IMR-90 (cell line): ENCODE data around the gene IL17REL. TPM values are rescaled to one million over a fixed set of nuclear protein-coding genes. Genes with fewer than 3 reads are reported as not detected.

ENCODE experiments used
- ATAC-seq: fragments of 200-7000 bp; cut with Tn5 transposase; 2 replicates; pipeline ENCODE4 v1.9.1; 2020; ENCODE audit warnings: low read depth, mild to moderate bottlenecking, moderate library complexity
- BruUV-seq: library from RNA; stranded (reverse); fragments of 400-500 nt; replicated peaks from 2 replicates; lab custom pipeline; 2021; lab: Mats Ljungman, UMichigan
- CTCF ChIA-PET: fragments of 300-600 bp; formaldehyde crosslinking; extraction: SDS; loops from one replicate; lab custom pipeline; 2021; ENCODE audit warnings: antibody characterized with exemption; lab: Yijun Ruan, JAX
- POLR2A ChIA-PET: fragments of 300-600 bp; sonication (Branson Sonifier 250); formaldehyde crosslinking; loops from one replicate; lab custom pipeline; 2022; ENCODE audit warnings: antibody characterized with exemption; ENCODE audit not compliant: unreplicated experiment; lab: Charles Lee
- DNase-seq: peaks from one replicate; pipeline ENCODE4 v3.0.0; 2013
- H2AFZ ChIP-seq: replicated peaks from 2 replicates; pipeline ENCODE3; 2013; ENCODE audit warnings: low read length, mild to moderate bottlenecking; ENCODE audit not compliant: poor library complexity
- H2AK5ac ChIP-seq: 2 replicates; pipeline ENCODE4 v1.6.1; 2013; ENCODE audit warnings: low read depth, low read length, inconsistent platforms
- H2AK9ac ChIP-seq: replicated peaks from 2 replicates; pipeline ENCODE3; 2013; ENCODE audit warnings: mild to moderate bottlenecking, low read depth, low read length, moderate library complexity; ENCODE audit not compliant: poor library complexity
- H2BK120ac ChIP-seq: 2 replicates; pipeline ENCODE4 v1.6.1; 2013; ENCODE audit warnings: low read depth, low read length, inconsistent platforms
- H2BK15ac ChIP-seq: 3 replicates; pipeline ENCODE4 v1.6.1; 2013; ENCODE audit warnings: low read depth, low read length, inconsistent platforms
- H2BK20ac ChIP-seq: 2 replicates; pipeline ENCODE4 v1.6.1; 2013; ENCODE audit warnings: low read depth, mild to moderate bottlenecking, inconsistent platforms, low read length, moderate library complexity
- H2BK5ac ChIP-seq: 2 replicates; pipeline ENCODE4 v1.6.1; 2013; ENCODE audit warnings: mild to moderate bottlenecking, low read depth, low read length, inconsistent platforms; ENCODE audit not compliant: poor library complexity, severe bottlenecking
- H3K14ac ChIP-seq: replicated peaks from 2 replicates; pipeline ENCODE4 v1.6.1; 2013; ENCODE audit warnings: low read depth, low read length, inconsistent platforms
- H3K18ac ChIP-seq: 2 replicates; pipeline ENCODE4 v1.6.1; 2013; ENCODE audit warnings: low read depth, low read length, control low read depth
- H3K23ac ChIP-seq: 2 replicates; pipeline ENCODE4 v1.6.1; 2013; ENCODE audit warnings: low read depth, low read length, inconsistent platforms
- H3K27ac ChIP-seq: 2 replicates; pipeline ENCODE4 v1.5.1; 2013; ENCODE audit warnings: mild to moderate bottlenecking, control low read depth, low read length; ENCODE audit not compliant: insufficient read depth
- H3K27me3 ChIP-seq: 2 replicates; pipeline ENCODE4 v1.6.1; 2013; ENCODE audit warnings: low read length; ENCODE audit not compliant: control insufficient read depth, insufficient read depth
- H3K36me3 ChIP-seq: 2 replicates; pipeline ENCODE4 v1.6.1; 2013; ENCODE audit warnings: low read length, mixed read lengths; ENCODE audit not compliant: control insufficient read depth, insufficient read depth
- H3K4ac ChIP-seq: 2 replicates; pipeline ENCODE4 v1.6.1; 2013; ENCODE audit warnings: low read depth, low read length, inconsistent platforms
- H3K4me1 ChIP-seq: 2 replicates; pipeline ENCODE4 v1.6.1; 2013; ENCODE audit warnings: low read length, mixed read lengths; ENCODE audit not compliant: control insufficient read depth, insufficient read depth
- H3K4me2 ChIP-seq: 2 replicates; pipeline ENCODE4 v1.6.1; 2013; ENCODE audit warnings: low read depth, mild to moderate bottlenecking, control low read depth, low read length, moderate library complexity
- H3K4me3 ChIP-seq: 2 replicates; pipeline ENCODE4 v1.5.1; 2013; ENCODE audit warnings: low read depth, mild to moderate bottlenecking, control low read depth, low read length, moderate library complexity; ENCODE audit not compliant: insufficient read depth
- H3K56ac ChIP-seq: 2 replicates; pipeline ENCODE4 v1.6.1; 2013; ENCODE audit warnings: low read length, inconsistent platforms; ENCODE audit not compliant: insufficient read depth; ENCODE audit errors: extremely low read depth
- H3K79me1 ChIP-seq, 2 experiments: 2 replicates each; pipeline ENCODE4 v1.6.1; 2013; ENCODE audit warnings: low read length in 2 of 2, inconsistent platforms in 1 of 2, low read depth in 1 of 2
- H3K9ac ChIP-seq: 2 replicates; pipeline ENCODE4 v1.6.1; 2013; ENCODE audit warnings: low read depth, low read length, control low read depth
- H3K9me1 ChIP-seq: 2 replicates; pipeline ENCODE4 v1.6.1; 2013; ENCODE audit warnings: low read length, inconsistent platforms; ENCODE audit not compliant: insufficient read depth
- H3K9me3 ChIP-seq: 2 replicates; pipeline ENCODE4 v1.6.1; 2013; ENCODE audit warnings: low read length; ENCODE audit not compliant: control insufficient read depth, insufficient read depth
- H4K20me1 ChIP-seq: 2 replicates; pipeline ENCODE4 v1.6.1; 2013; ENCODE audit warnings: low read length, inconsistent platforms; ENCODE audit not compliant: insufficient read depth
- H4K5ac ChIP-seq: 2 replicates; pipeline ENCODE4 v1.6.1; 2013; ENCODE audit warnings: mild to moderate bottlenecking, low read depth, low read length, control low read depth
- H4K8ac ChIP-seq, 2 experiments: 2 replicates each; pipeline ENCODE4 v1.6.1; 2013; ENCODE audit warnings: low read depth in 2 of 2, low read length in 2 of 2, control low read depth in 1 of 2, inconsistent platforms in 1 of 2
- H4K91ac ChIP-seq: 2 replicates; pipeline ENCODE4 v1.6.1; 2013; ENCODE audit warnings: low read depth, low read length, inconsistent platforms; ENCODE audit not compliant: insufficient read depth
- BHLHE40 ChIP-seq: fragments of 150-350 bp; IDR thresholded peaks from 2 replicates; pipeline ENCODE4 v1.6.1; 2016; ENCODE audit warnings: mild to moderate bottlenecking, low read depth, low read length
- CEBPB ChIP-seq: IDR thresholded peaks from 2 replicates; pipeline ENCODE4 v1.6.1; 2012; ENCODE audit warnings: low read depth, low read length, improper control_type of control experiment
- CHD1 ChIP-seq: IDR thresholded peaks from 2 replicates; pipeline ENCODE4 v1.6.1; 2012; ENCODE audit warnings: low read depth, low read length, improper control_type of control experiment
- CTCF ChIP-seq: conservative IDR thresholded peaks from 2 replicates; pipeline ENCODE4 v1.5.1; 2012; ENCODE audit warnings: mild to moderate bottlenecking, low read depth, low read length, improper control_type of control experiment
- ELK1 ChIP-seq: fragments of 150-350 bp; IDR thresholded peaks from 2 replicates; pipeline ENCODE4 v1.6.1; 2016; ENCODE audit warnings: low read depth, mild to moderate bottlenecking, low read length, moderate library complexity, borderline replicate concordance
- FOS ChIP-seq: fragments of 150-350 bp; IDR thresholded peaks from 2 replicates; pipeline ENCODE4 v1.6.1; 2016; ENCODE audit warnings: low read depth, low read length
- MAFK ChIP-seq: IDR thresholded peaks from 2 replicates; pipeline ENCODE4 v1.6.1; 2012; ENCODE audit warnings: low read depth, low read length, improper control_type of control experiment
- MAZ ChIP-seq: IDR thresholded peaks from 2 replicates; pipeline ENCODE4 v1.6.1; 2012; ENCODE audit warnings: low read depth, mild to moderate bottlenecking, low read length, improper control_type of control experiment, moderate library complexity, borderline replicate concordance
- MXI1 ChIP-seq: IDR thresholded peaks from 2 replicates; pipeline ENCODE4 v1.6.1; 2012; ENCODE audit warnings: low read depth, mild to moderate bottlenecking, low read length, moderate library complexity, borderline replicate concordance
- NFE2L2 ChIP-seq: fragments of 150-350 bp; IDR thresholded peaks from 2 replicates; pipeline ENCODE4 v1.6.1; 2016; ENCODE audit warnings: low read depth, mild to moderate bottlenecking, low read length
- POLR2A ChIP-seq: IDR thresholded peaks from 2 replicates; pipeline ENCODE4 v1.6.1; 2012; ENCODE audit warnings: mild to moderate bottlenecking, low read depth, low read length
- RAD21 ChIP-seq: IDR thresholded peaks from 2 replicates; pipeline ENCODE4 v1.6.1; 2012; ENCODE audit warnings: low read length, improper control_type of control experiment
- RCOR1 ChIP-seq: IDR thresholded peaks from 2 replicates; pipeline ENCODE4 v1.6.1; 2012; ENCODE audit warnings: mild to moderate bottlenecking, low read length, improper control_type of control experiment; ENCODE audit not compliant: insufficient replicate concordance
- RFX5 ChIP-seq: IDR thresholded peaks from 2 replicates; pipeline ENCODE4 v1.8.0; 2012; ENCODE audit warnings: low read depth, mild to moderate bottlenecking, low read length, moderate library complexity
- SMC3 ChIP-seq: fragments of 150-350 bp; IDR thresholded peaks from 2 replicates; pipeline ENCODE4 v1.6.1; 2016; ENCODE audit warnings: low read depth, mild to moderate bottlenecking, antibody characterized with exemption, low read length, moderate library complexity
- USF2 ChIP-seq: fragments of 150-350 bp; IDR thresholded peaks from 2 replicates; pipeline ENCODE4 v1.6.1; 2017; ENCODE audit warnings: mild to moderate bottlenecking, antibody characterized with exemption, low read length, low read depth
- WGBS, 2 experiments: methylation state at CpG; one replicate each; pipeline versions ENCODE4 v1.1.5 to v1.1.7; 2013; ENCODE audit warnings: missing lambda C conversion rate in 2 of 2; ENCODE audit not compliant: insufficient read length in 1 of 2; ENCODE audit errors: extremely low coverage in 2 of 2; 5-methylcytosine and 5-hydroxymethylcytosine counted together
- dilution Hi-C: fragments of 300-500 bp; cut with HindIII; formaldehyde crosslinking; loops from one replicate; pipeline ENCODE4 v1.14.3; 2018; ENCODE audit warnings: low sequenced_read_pairs; ENCODE audit not compliant: unreplicated experiment
- in situ Hi-C: fragments of 300-500 bp; cut with MboI; formaldehyde crosslinking; loops from 3 replicates; pipeline ENCODE4 v1.14.3; 2019; ENCODE audit warnings: low sequenced_read_pairs, inconsistent platforms, mixed read lengths
- intact Hi-C: fragments of 100-400 bp; cut with micrococcal nuclease; formaldehyde crosslinking; loops from 2 replicates; pipeline ENCODE4 v1.10.0; 2022
- polyA plus RNA-seq, 3 experiments: library from polyadenylated mRNA; depleted of rRNA; stranded (reverse); fragments of >200 nt; gene quantifications; 2 replicates each; pipeline ENCODE4 v1.2.3, GENCODE V29; 2012; ENCODE audit warnings: low replicate concordance in 1 of 3
- total RNA-seq: library from RNA; depleted of rRNA; stranded (reverse); fragments of >200 nt; gene quantifications from 2 replicates; pipeline ENCODE4 v1.2.3, GENCODE V29; 2012

Gene IL17REL
- total and polyA plus RNA-seq, 2 of the 4 experiments (the other 2 are of a cell fraction): not detected

GRCh38 chr22:50014053-50014501 lies 1.5 kb upstream of the IL17REL start:
- Histone ChIP-seq H3K9me3 (no peaks in the 10 kb centered on the region; the same call in 1 of the 2 replicates), H3K4me1 (peaks cover 6% of the 10 kb centered on the region; the same call in 1 of the 2 replicates), H2BK15ac (no peak overlapping the region), H3K18ac (no peak overlapping the region), H4K91ac (no peak overlapping the region), H3K56ac (no peak overlapping the region), H2AFZ (no peak overlapping the region), H3K14ac (no peak overlapping the region), H3K23ac (no peak overlapping the region), H3K9ac (no peak overlapping the region), H2AK9ac (no peak overlapping the region), H3K27ac (no peak overlapping the region), H3K4me3 (no peak overlapping the region), H2BK120ac (no peak overlapping the region), H4K8ac (no peak overlapping the region), H3K4me2 (no peak overlapping the region), H4K20me1 (no peaks in the 10 kb centered on the region), H2AK5ac (no peak overlapping the region), H2BK5ac (no peak overlapping the region), H4K5ac (no peak overlapping the region), H3K36me3 (no peaks in the 10 kb centered on the region), H3K4ac (no peak overlapping the region), H3K27me3 (peaks cover 78% of the 10 kb centered on the region), H3K79me1 (no peaks in the 10 kb centered on the region), H3K9me1 (no peaks in the 10 kb centered on the region), H2BK20ac (no peak overlapping the region)
- no peak for DNase-seq
- in situ Hi-C loops: no loop called here
- ChIA-PET CTCF (interaction anchor here (0.6 kb wide), 1 partner anchor 10 kb away, joined by 3 read pairs; no protein-coding TSS in a partner anchor), POLR2A (no interaction called here)
- 59% methylated on average over 3 of the region's 16 CpGs; no CpG with 5 or more reads in 1 of the 2 experiments for WGBS, 2 experiments
- intact Hi-C loops: no loop called here
- no peak for ATAC-seq
- TF ChIP-seq CTCF (no peak), MAFK (no peak), USF2 (no peak), FOS (no peak), MAZ (no peak), POLR2A (no peak), ELK1 (no peak), MXI1 (no peak), RFX5 (no peak), SMC3 (no peak), NFE2L2 (no peak), CEBPB (no peak), RAD21 (no peak), CHD1 (no peak), BHLHE40 (no peak), RCOR1 (no peak)
- dilution Hi-C loops: no loop called here
- BruUV-seq: no TSS peak
